HuH-7.5 (cell line): ENCODE data around the gene IL12A.

Experiments
- DNase-seq: peaks from one replicate; pipeline ENCODE4 v3.0.0; 2011; ENCODE audit warnings: low spot score

Gene IL12A

GRCh38 chr3:160027541-160028195, 39.0 kb downstream of the IL12A start:
- no peak for DNase-seq

- no peak for DNase-seq
Measured at GRCh38 chr3:160035757-160036156, 47.1 kb downstream of the IL12A start.

- DNase-seq, result peak; percentile 25
Measured at GRCh38 chr3:160038862-160039562, 50.4 kb downstream of the IL12A start.

- DNase-seq, result no peak
Measured at GRCh38 chr3:160040181-160040580, 51.5 kb downstream of the IL12A start.

- DNase-seq, result no peak
Measured at GRCh38 chr3:160041465-160041864, 52.8 kb downstream of the IL12A start.

- no peak for DNase-seq
Measured at GRCh38 chr3:160044121-160044520, 55.5 kb downstream of the IL12A start.
